ENCODE data around the gene RAB31. TPM values are rescaled to one million over a fixed set of nuclear protein-coding genes. Genes with fewer than 3 reads are reported as not detected.

Gene RAB31
- total RNA-seq, 2 donors from 2014 or later: 0.36 to 0.99 TPM

- no peaks in the 10 kb centered on the region for H3K9me3 Mint-ChIP-seq
- ATAC-seq: no peak
- no peak overlapping the region for H3K27ac Mint-ChIP-seq
- no peaks in the 10 kb centered on the region for H3K36me3 Mint-ChIP-seq
- no peak for DNase-seq (ENCODE audit: low spot score in 2 of 2)
These were observed 13.9 kb downstream of the RAB31 start for GRCh38 chr18:9721893-9722550.

- peak in 1 of 2 donors; percentile 52 for ATAC-seq
- Mint-ChIP-seq H3K27ac (no peak overlapping the region), H3K36me3 (no peaks in the 10 kb centered on the region), H3K9me3 (no peaks in the 10 kb centered on the region)
- no peak for DNase-seq (ENCODE audit: low spot score in 2 of 2)
These were observed 14.6 kb downstream of the RAB31 start for GRCh38 chr18:9722691-9723090.

- DNase-seq (ENCODE audit: low spot score in 2 of 2): no peak
- Mint-ChIP-seq H3K27ac (no peak overlapping the region), H3K36me3 (no peaks in the 10 kb centered on the region)
These were observed 16.9 kb downstream of the RAB31 start for GRCh38 chr18:9724797-9725585.

GRCh38 chr18:9726175-9726574 lies 18.1 kb downstream of the RAB31 start:
- no peaks in the 10 kb centered on the region for H3K9me3 Mint-ChIP-seq

More at GRCh38 chr18:9724797-9725585, 16.9 kb downstream of the RAB31 start:
- no peak for ATAC-seq
- H3K9me3 Mint-ChIP-seq: no peaks in the 10 kb centered on the region

GRCh38 chr18:9726936-9727335 lies 18.8 kb downstream of the RAB31 start:
- Mint-ChIP-seq H3K36me3 (no peaks in the 10 kb centered on the region), H3K27ac (no peak overlapping the region), H3K9me3 (no peaks in the 10 kb centered on the region)
- no peak for ATAC-seq
- DNase-seq (ENCODE audit: low spot score in 2 of 2): no peak

More at GRCh38 chr18:9726175-9726574, 18.1 kb downstream of the RAB31 start:
- ATAC-seq: no peak
- no peak overlapping the region for H3K27ac Mint-ChIP-seq
- DNase-seq (ENCODE audit: low spot score in 2 of 2): no peak
- H3K36me3 Mint-ChIP-seq: no peaks in the 10 kb centered on the region

- ATAC-seq: no peak
- no peak for DNase-seq (ENCODE audit: low spot score in 2 of 2)
- no peaks in the 10 kb centered on the region for H3K36me3 Mint-ChIP-seq
These were observed 22.7 kb downstream of the RAB31 start for GRCh38 chr18:9730786-9731185.

GRCh38 chr18:9731380-9731779 lies 23.3 kb downstream of the RAB31 start:
- no peak for DNase-seq (ENCODE audit: low spot score in 2 of 2)
- H3K36me3 Mint-ChIP-seq: no peaks in the 10 kb centered on the region
- H3K9me3 Mint-ChIP-seq: no peaks in the 10 kb centered on the region
- H3K27ac Mint-ChIP-seq: no peak overlapping the region
- no peak for ATAC-seq

More at GRCh38 chr18:9730786-9731185, 22.7 kb downstream of the RAB31 start:
- Mint-ChIP-seq H3K27ac (no peak overlapping the region), H3K9me3 (no peaks in the 10 kb centered on the region)

- no peak for DNase-seq (ENCODE audit: low spot score in 2 of 2)
- Mint-ChIP-seq H3K9me3 (no peaks in the 10 kb centered on the region), H3K27ac (no peak overlapping the region), H3K36me3 (no peaks in the 10 kb centered on the region)
- no peak for ATAC-seq
These were observed 23.9 kb downstream of the RAB31 start for GRCh38 chr18:9732031-9732430.

GRCh38 chr18:9734189-9734588 lies 26.1 kb downstream of the RAB31 start:
- DNase-seq (ENCODE audit: low spot score in 2 of 2) (no peak), ATAC-seq (no peak)
- no peaks in the 10 kb centered on the region for H3K9me3 Mint-ChIP-seq
- H3K36me3 Mint-ChIP-seq: no peaks in the 10 kb centered on the region
- H3K27ac Mint-ChIP-seq: peak overlapping the region in 1 of 2 donors; percentile 68

- DNase-seq (ENCODE audit: low spot score in 2 of 2) (no peak), ATAC-seq (peak in 1 of 2 donors; percentile 65)
- Mint-ChIP-seq H3K27ac (no peak overlapping the region), H3K9me3 (no peaks in the 10 kb centered on the region), H3K36me3 (no peaks in the 10 kb centered on the region)
These were observed 27.1 kb downstream of the RAB31 start for GRCh38 chr18:9735238-9735637.

GRCh38 chr18:9735879-9736278 lies 27.8 kb downstream of the RAB31 start:
- ATAC-seq (no peak), DNase-seq (ENCODE audit: low spot score in 2 of 2) (no peak)
- Mint-ChIP-seq H3K27ac (no peak overlapping the region), H3K36me3 (no peaks in the 10 kb centered on the region), H3K9me3 (no peaks in the 10 kb centered on the region)

GRCh38 chr18:9736286-9736835 lies 28.3 kb downstream of the RAB31 start:
- DNase-seq (ENCODE audit: low spot score in 2 of 2) (no peak), ATAC-seq (no peak)
- no peak overlapping the region for H3K27ac Mint-ChIP-seq
- H3K36me3 Mint-ChIP-seq: no peaks in the 10 kb centered on the region
- H3K9me3 Mint-ChIP-seq: no peaks in the 10 kb centered on the region

GRCh38 chr18:9737006-9737405 lies 28.9 kb downstream of the RAB31 start:
- ATAC-seq (no peak), DNase-seq (ENCODE audit: low spot score in 2 of 2) (no peak)
- Mint-ChIP-seq H3K36me3 (no peaks in the 10 kb centered on the region), H3K27ac (no peak overlapping the region), H3K9me3 (no peaks in the 10 kb centered on the region)

GRCh38 chr18:9737472-9738121 lies 29.5 kb downstream of the RAB31 start:
- Mint-ChIP-seq H3K9me3 (no peaks in the 10 kb centered on the region), H3K27ac (no peak overlapping the region), H3K36me3 (no peaks in the 10 kb centered on the region)
- no peak for DNase-seq (ENCODE audit: low spot score in 2 of 2)
- ATAC-seq: no peak

GRCh38 chr18:9738266-9738969 lies 30.3 kb downstream of the RAB31 start:
- H3K36me3 Mint-ChIP-seq: no peaks in the 10 kb centered on the region
- DNase-seq (ENCODE audit: low spot score in 2 of 2) (no peak), ATAC-seq (no peak)
- H3K27ac Mint-ChIP-seq: no peak overlapping the region
- no peaks in the 10 kb centered on the region for H3K9me3 Mint-ChIP-seq

- Mint-ChIP-seq H3K27ac (no peak overlapping the region), H3K36me3 (peaks cover 0 to 4% of the 10 kb centered on the region in 2 donors), H3K9me3 (no peaks in the 10 kb centered on the region)
- ATAC-seq (no peak), DNase-seq (ENCODE audit: low spot score in 2 of 2) (no peak)
These were observed 31.4 kb downstream of the RAB31 start for GRCh38 chr18:9739516-9739915.
